ENCODE data around the gene DNM3.

The DNM3 gene

GRCh38 chr1:172143384-172144055 is 302.2 kb downstream of the DNM3 start:
- Histone ChIP-seq H3K4me3 (ENCODE audit: low read length) (no peak overlapping the region), H3K36me3 (ENCODE audit: insufficient read depth, low read length) (no peaks in the 10 kb centered on the region), H3K27me3 (ENCODE audit: insufficient read depth, low read length) (no peaks in the 10 kb centered on the region)

GRCh38 chr1:172144445-172145061 is 303.3 kb downstream of the DNM3 start:
- H2AFZ ChIP-seq (ENCODE audit: low read depth, low read length): peak overlapping the region; percentile 51
- no peaks in the 10 kb centered on the region for H3K36me3 ChIP-seq (ENCODE audit: insufficient read depth, low read length)
- no peaks in the 10 kb centered on the region for H3K27me3 ChIP-seq (ENCODE audit: insufficient read depth, low read length)
- H3K4me3 ChIP-seq (ENCODE audit: low read length): no peak overlapping the region
- peaks cover 32% of the 10 kb centered on the region for H3K4me1 ChIP-seq (ENCODE audit: insufficient read depth, low read length)
- no peaks in the 10 kb centered on the region for H3K9me3 ChIP-seq (ENCODE audit: low read length)

More at GRCh38 chr1:172143384-172144055, 302.2 kb downstream of the DNM3 start:
- Histone ChIP-seq H3K4me1 (ENCODE audit: insufficient read depth, low read length) (peaks cover 32% of the 10 kb centered on the region), H2AFZ (ENCODE audit: low read depth, low read length) (no peak overlapping the region), H3K9me3 (ENCODE audit: low read length) (no peaks in the 10 kb centered on the region)

GRCh38 chr1:172145231-172145651 is 303.9 kb downstream of the DNM3 start:
- Histone ChIP-seq H3K4me3 (ENCODE audit: low read length) (no peak overlapping the region), H3K9me3 (ENCODE audit: low read length) (no peaks in the 10 kb centered on the region), H3K36me3 (ENCODE audit: insufficient read depth, low read length) (no peaks in the 10 kb centered on the region), H2AFZ (ENCODE audit: low read depth, low read length) (peak overlapping the region; percentile 51), H3K4me1 (ENCODE audit: insufficient read depth, low read length) (peaks cover 32% of the 10 kb centered on the region), H3K27me3 (ENCODE audit: insufficient read depth, low read length) (no peaks in the 10 kb centered on the region)

GRCh38 chr1:172145656-172146055 is 304.4 kb downstream of the DNM3 start:
- H3K36me3 ChIP-seq (ENCODE audit: insufficient read depth, low read length): no peaks in the 10 kb centered on the region
- H3K27me3 ChIP-seq (ENCODE audit: insufficient read depth, low read length): no peaks in the 10 kb centered on the region
- H2AFZ ChIP-seq (ENCODE audit: low read depth, low read length): peak overlapping the region; percentile 51
- no peak overlapping the region for H3K4me3 ChIP-seq (ENCODE audit: low read length)
- H3K4me1 ChIP-seq (ENCODE audit: insufficient read depth, low read length): peaks cover 32% of the 10 kb centered on the region
- no peaks in the 10 kb centered on the region for H3K9me3 ChIP-seq (ENCODE audit: low read length)

GRCh38 chr1:172146141-172146850 is 305.0 kb downstream of the DNM3 start:
- no peak overlapping the region for H3K4me3 ChIP-seq (ENCODE audit: low read length)

GRCh38 chr1:172147541-172147940 is 306.2 kb downstream of the DNM3 start:
- no peak overlapping the region for H3K4me3 ChIP-seq (ENCODE audit: low read length)
- H3K27me3 ChIP-seq (ENCODE audit: insufficient read depth, low read length): no peaks in the 10 kb centered on the region
- no peaks in the 10 kb centered on the region for H3K9me3 ChIP-seq (ENCODE audit: low read length)
- H3K4me1 ChIP-seq (ENCODE audit: insufficient read depth, low read length): peaks cover 21% of the 10 kb centered on the region
- H2AFZ ChIP-seq (ENCODE audit: low read depth, low read length): no peak overlapping the region
- H3K36me3 ChIP-seq (ENCODE audit: insufficient read depth, low read length): no peaks in the 10 kb centered on the region

More at GRCh38 chr1:172146141-172146850, 305.0 kb downstream of the DNM3 start:
- Histone ChIP-seq H3K36me3 (ENCODE audit: insufficient read depth, low read length) (no peaks in the 10 kb centered on the region), H3K27me3 (ENCODE audit: insufficient read depth, low read length) (no peaks in the 10 kb centered on the region), H3K9me3 (ENCODE audit: low read length) (no peaks in the 10 kb centered on the region), H2AFZ (ENCODE audit: low read depth, low read length) (no peak overlapping the region), H3K4me1 (ENCODE audit: insufficient read depth, low read length) (peaks cover 30% of the 10 kb centered on the region)

- H2AFZ ChIP-seq (ENCODE audit: low read depth, low read length): no peak overlapping the region
- peaks cover 15% of the 10 kb centered on the region for H3K4me1 ChIP-seq (ENCODE audit: insufficient read depth, low read length)
- no peaks in the 10 kb centered on the region for H3K9me3 ChIP-seq (ENCODE audit: low read length)
- H3K4me3 ChIP-seq (ENCODE audit: low read length): no peak overlapping the region
- no peaks in the 10 kb centered on the region for H3K36me3 ChIP-seq (ENCODE audit: insufficient read depth, low read length)
- H3K27me3 ChIP-seq (ENCODE audit: insufficient read depth, low read length): no peaks in the 10 kb centered on the region
Observed at GRCh38 chr1:172148213-172148612, 306.9 kb downstream of the DNM3 start.

GRCh38 chr1:172148707-172149106 is 307.4 kb downstream of the DNM3 start:
- Histone ChIP-seq H3K9me3 (ENCODE audit: low read length) (no peaks in the 10 kb centered on the region), H3K4me3 (ENCODE audit: low read length) (no peak overlapping the region), H2AFZ (ENCODE audit: low read depth, low read length) (peak overlapping the region; percentile 43), H3K36me3 (ENCODE audit: insufficient read depth, low read length) (no peaks in the 10 kb centered on the region), H3K4me1 (ENCODE audit: insufficient read depth, low read length) (peaks cover 10% of the 10 kb centered on the region), H3K27me3 (ENCODE audit: insufficient read depth, low read length) (no peaks in the 10 kb centered on the region)

- no peaks in the 10 kb centered on the region for H3K9me3 ChIP-seq (ENCODE audit: low read length)
- H3K4me3 ChIP-seq (ENCODE audit: low read length): no peak overlapping the region
- peaks cover 9% of the 10 kb centered on the region for H3K4me1 ChIP-seq (ENCODE audit: insufficient read depth, low read length)
- H3K27me3 ChIP-seq (ENCODE audit: insufficient read depth, low read length): no peaks in the 10 kb centered on the region
- peak overlapping the region; percentile 43 for H2AFZ ChIP-seq (ENCODE audit: low read depth, low read length)
- H3K36me3 ChIP-seq (ENCODE audit: insufficient read depth, low read length): no peaks in the 10 kb centered on the region
Observed at GRCh38 chr1:172149346-172149745, 308.0 kb downstream of the DNM3 start.

GRCh38 chr1:172154551-172154950 is 313.3 kb downstream of the DNM3 start:
- Histone ChIP-seq H3K4me1 (ENCODE audit: insufficient read depth, low read length) (no peaks in the 10 kb centered on the region), H2AFZ (ENCODE audit: low read depth, low read length) (no peak overlapping the region), H3K4me3 (ENCODE audit: low read length) (no peak overlapping the region), H3K36me3 (ENCODE audit: insufficient read depth, low read length) (no peaks in the 10 kb centered on the region), H3K9me3 (ENCODE audit: low read length) (no peaks in the 10 kb centered on the region), H3K27me3 (ENCODE audit: insufficient read depth, low read length) (no peaks in the 10 kb centered on the region)

- Histone ChIP-seq H3K36me3 (ENCODE audit: insufficient read depth, low read length) (no peaks in the 10 kb centered on the region), H3K4me1 (ENCODE audit: insufficient read depth, low read length) (no peaks in the 10 kb centered on the region), H3K9me3 (ENCODE audit: low read length) (no peaks in the 10 kb centered on the region), H3K27me3 (ENCODE audit: insufficient read depth, low read length) (no peaks in the 10 kb centered on the region), H3K4me3 (ENCODE audit: low read length) (no peak overlapping the region), H2AFZ (ENCODE audit: low read depth, low read length) (no peak overlapping the region)
Observed at GRCh38 chr1:172155766-172156165, 314.5 kb downstream of the DNM3 start.

- Histone ChIP-seq H3K4me3 (ENCODE audit: low read length) (no peak overlapping the region), H3K36me3 (ENCODE audit: insufficient read depth, low read length) (no peaks in the 10 kb centered on the region), H3K27me3 (ENCODE audit: insufficient read depth, low read length) (no peaks in the 10 kb centered on the region), H3K4me1 (ENCODE audit: insufficient read depth, low read length) (peaks cover 3% of the 10 kb centered on the region), H2AFZ (ENCODE audit: low read depth, low read length) (no peak overlapping the region), H3K9me3 (ENCODE audit: low read length) (peaks cover 1% of the 10 kb centered on the region)
Observed at GRCh38 chr1:172162236-172162635, 320.9 kb downstream of the DNM3 start.

GRCh38 chr1:172163498-172164215 is 322.4 kb downstream of the DNM3 start:
- peaks cover 5% of the 10 kb centered on the region for H3K4me1 ChIP-seq (ENCODE audit: insufficient read depth, low read length)
- peaks cover 1% of the 10 kb centered on the region for H3K9me3 ChIP-seq (ENCODE audit: low read length)
- H3K4me3 ChIP-seq (ENCODE audit: low read length): no peak overlapping the region
- H3K27me3 ChIP-seq (ENCODE audit: insufficient read depth, low read length): no peaks in the 10 kb centered on the region
- H3K36me3 ChIP-seq (ENCODE audit: insufficient read depth, low read length): no peaks in the 10 kb centered on the region
- H2AFZ ChIP-seq (ENCODE audit: low read depth, low read length): no peak overlapping the region
